HFFc6 (cell line): Measurements from ENCODE around the gene GMEB2. TPM values are rescaled to one million over a fixed set of nuclear protein-coding genes. Genes with fewer than 3 reads are reported as not detected.

Source experiments
- DNase-seq: peaks from one replicate; pipeline ENCODE4 v3.0.0-alpha.2; 2018
- H3K27ac Mint-ChIP-seq: 2 replicates; pipeline ENCODE4 v1.8.0; 2020; ENCODE audit warnings: mild to moderate bottlenecking, mixed read lengths
- H3K27me3 Mint-ChIP-seq: 2 replicates; pipeline ENCODE4 v1.8.0; 2021; ENCODE audit warnings: mild to moderate bottlenecking, moderate library complexity, mixed read lengths; ENCODE audit not compliant: insufficient read depth
- H3K36me3 Mint-ChIP-seq: 2 replicates; pipeline ENCODE4 v1.8.0; 2021; ENCODE audit warnings: low read depth, mixed read lengths
- H3K4me1 Mint-ChIP-seq: 2 replicates; pipeline ENCODE4 v1.8.0; 2020; ENCODE audit warnings: low read depth, mixed read lengths
- H3K4me3 Mint-ChIP-seq: 2 replicates; pipeline ENCODE4 v1.8.0; 2020; ENCODE audit warnings: mild to moderate bottlenecking, moderate library complexity, mixed read lengths
- H3K9me3 Mint-ChIP-seq: 2 replicates; pipeline ENCODE4 v1.8.0; 2020; ENCODE audit warnings: mild to moderate bottlenecking, mixed read lengths
- CTCF ChIP-seq: fragments of 200-600 bp; sonication (generic); IDR thresholded peaks from 2 replicates; pipeline ENCODE4 v1.5.0; 2021; ENCODE audit warnings: antibody characterized with exemption, mild to moderate bottlenecking
- total RNA-seq, 6 experiments: library from RNA; stranded (reverse); fragmentation: NEBNext Ultra II Directional; extraction: Animal tissue kit (Norgen Biotek cat#: 25700); gene quantifications; 2 replicates in 1 of 6; 3 replicates in 5 of 6; pipeline ENCODE4 v1.2.3, GENCODE V29; 2021

GMEB2 gene
- total RNA-seq, 6 experiments from 2014 or later, result 10.9 to 12.4 (median 12.0) TPM

GRCh38 chr20:63628246-63628975 is 1.5 kb upstream of the GMEB2 start:
- H3K27me3 Mint-ChIP-seq, result peaks cover 2% of the 10 kb centered on the region; the same call in 1 of the 2 replicates
- DNase-seq, result peak; percentile 66

GRCh38 chr20:63627751-63628245 is 897 bp upstream of the GMEB2 start:
- no peak for DNase-seq
- Mint-ChIP-seq H3K27ac (peak overlapping the region; percentile 85), H3K27me3 (peaks cover 2% of the 10 kb centered on the region; the same call in 1 of the 2 replicates), H3K9me3 (no peaks in the 10 kb centered on the region), H3K4me1 (peaks cover 17% of the 10 kb centered on the region), H3K36me3 (peaks cover 15% of the 10 kb centered on the region), H3K4me3 (peak overlapping the region; percentile 93)
- no peak for TF ChIP-seq CTCF

More at GRCh38 chr20:63628246-63628975, 1.5 kb upstream of the GMEB2 start:
- Mint-ChIP-seq H3K4me1 (peaks cover 17% of the 10 kb centered on the region), H3K9me3 (no peaks in the 10 kb centered on the region), H3K36me3 (peaks cover 15% of the 10 kb centered on the region), H3K27ac (peak overlapping the region; percentile 85), H3K4me3 (peak overlapping the region; percentile 93)
- no peak for TF ChIP-seq CTCF

GRCh38 chr20:63627129-63627750 is 339 bp upstream of the GMEB2 start:
- Mint-ChIP-seq H3K27me3 (peaks cover 2% of the 10 kb centered on the region; the same call in 1 of the 2 replicates), H3K36me3 (peaks cover 15% of the 10 kb centered on the region), H3K9me3 (no peaks in the 10 kb centered on the region), H3K4me3 (peak overlapping the region; percentile 93), H3K27ac (peak overlapping the region; percentile 61; the same call in 1 of the 2 replicates), H3K4me1 (peaks cover 17% of the 10 kb centered on the region)
- peak; percentile 88 for DNase-seq
- TF ChIP-seq CTCF, result no peak

GRCh38 chr20:63625771-63626423 is 1.0 kb downstream of the GMEB2 start:
- H3K27ac Mint-ChIP-seq, result peak overlapping the region; percentile 87
- H3K9me3 Mint-ChIP-seq, result no peaks in the 10 kb centered on the region
- peak overlapping the region; percentile 88 for H3K4me3 Mint-ChIP-seq
- no peak for DNase-seq
- no peak for TF ChIP-seq CTCF
- peaks cover 2% of the 10 kb centered on the region; the same call in 1 of the 2 replicates for H3K27me3 Mint-ChIP-seq
- H3K36me3 Mint-ChIP-seq, result peaks cover 15% of the 10 kb centered on the region
- H3K4me1 Mint-ChIP-seq, result peaks cover 20% of the 10 kb centered on the region

GRCh38 chr20:63624486-63624885 is 2.4 kb downstream of the GMEB2 start:
- H3K4me3 Mint-ChIP-seq, result no peak overlapping the region; the same call in 1 of the 2 replicates
- no peak for DNase-seq
- no peaks in the 10 kb centered on the region for H3K9me3 Mint-ChIP-seq
- no peak for TF ChIP-seq CTCF
- H3K27ac Mint-ChIP-seq, result no peak overlapping the region
- H3K27me3 Mint-ChIP-seq, result peaks cover 2% of the 10 kb centered on the region; the same call in 1 of the 2 replicates
- H3K36me3 Mint-ChIP-seq, result peaks cover 15% of the 10 kb centered on the region
- peaks cover 23% of the 10 kb centered on the region for H3K4me1 Mint-ChIP-seq
